ENCODE data around the gene NDUFS4.
"Not testable (repeated sequence)": the region's sequence is repeated elsewhere in the genome, so short reads cannot be mapped to it uniquely, and the experiment has no call there.

NDUFS4 gene

DNA sequence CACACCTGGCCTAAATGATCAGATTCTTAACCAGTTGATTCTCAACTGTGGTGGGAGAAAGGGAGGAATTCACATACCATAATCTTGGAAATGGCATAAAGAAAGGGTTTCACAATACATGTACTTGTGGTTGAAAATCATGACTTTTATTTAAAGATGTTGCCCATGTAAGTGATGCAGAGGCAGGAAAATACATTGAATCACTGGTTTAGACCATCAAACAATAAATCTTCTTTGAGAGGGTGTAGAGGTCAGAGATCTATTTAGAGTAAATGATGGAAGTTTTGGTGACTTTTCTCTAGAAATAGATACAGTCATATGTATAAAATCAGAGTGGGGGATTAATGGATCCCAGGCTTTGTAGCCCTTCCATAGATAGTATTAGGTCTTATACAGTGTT, 15.4 kb downstream of the NDUFS4 start:
- DNase-seq (ENCODE audit: low read depth): no peak

DNA sequence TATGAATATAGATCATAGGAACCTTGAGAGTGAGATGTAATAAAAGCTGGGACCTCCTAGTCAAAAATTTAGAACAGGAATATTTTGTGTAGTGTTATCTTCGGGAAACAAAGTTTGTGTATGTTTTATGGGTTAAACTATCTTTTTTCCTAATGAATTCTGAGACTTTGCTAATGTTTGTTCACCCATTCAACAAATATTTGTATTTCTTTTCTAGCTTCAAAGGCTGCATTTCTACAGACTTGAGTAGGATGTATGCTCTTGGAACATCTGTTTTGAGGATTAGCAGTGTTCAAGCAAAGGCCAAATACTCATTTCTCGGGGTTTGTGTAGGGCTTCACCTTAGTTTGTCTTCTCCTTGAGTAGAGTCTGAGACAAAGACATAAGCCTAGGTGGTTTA, 16.2 kb downstream of the NDUFS4 start:
- DNase-seq (ENCODE audit: low read depth): no peak

DNA sequence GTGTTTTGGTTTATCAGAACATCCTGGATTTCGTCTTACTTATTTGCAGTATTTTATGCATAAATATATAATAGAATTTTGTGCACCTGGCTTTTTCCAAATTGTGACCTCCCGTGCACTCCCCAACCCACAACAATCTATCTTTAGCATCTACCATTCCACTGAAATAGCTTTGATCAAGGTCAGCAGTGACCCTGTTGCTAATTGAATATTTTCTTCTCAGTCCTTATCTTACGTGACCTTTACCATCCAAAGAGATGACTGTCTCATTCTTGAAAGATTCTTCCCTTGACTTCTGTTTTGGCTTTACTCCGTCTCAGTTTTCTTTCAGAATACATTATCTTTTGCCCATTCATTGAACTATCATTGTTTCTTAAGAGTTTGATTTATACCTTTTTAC, 18.4 kb downstream of the NDUFS4 start:
- no peak for DNase-seq (ENCODE audit: low read depth)

DNA sequence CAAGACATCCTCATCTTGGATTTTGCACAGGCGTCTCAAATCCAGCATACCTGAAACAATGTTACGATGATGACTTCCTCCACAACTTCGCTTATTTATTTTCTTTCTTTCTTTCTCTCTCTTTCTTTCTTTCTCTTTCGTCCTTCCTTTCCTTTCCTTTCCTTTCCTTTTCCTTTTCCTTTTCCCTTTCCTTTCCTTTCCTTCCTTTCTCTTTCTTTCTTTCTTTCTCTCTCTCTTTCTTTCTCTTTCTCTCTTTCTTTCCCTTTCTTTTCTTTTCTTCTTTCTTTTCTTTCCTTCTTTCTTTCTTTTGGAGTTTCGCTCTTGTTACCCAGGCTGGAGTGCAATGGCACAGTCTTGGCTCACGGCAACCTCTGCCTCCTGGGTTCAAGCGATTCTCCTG, 20.1 kb downstream of the NDUFS4 start:
- no peak for DNase-seq (ENCODE audit: low read depth)

DNA sequence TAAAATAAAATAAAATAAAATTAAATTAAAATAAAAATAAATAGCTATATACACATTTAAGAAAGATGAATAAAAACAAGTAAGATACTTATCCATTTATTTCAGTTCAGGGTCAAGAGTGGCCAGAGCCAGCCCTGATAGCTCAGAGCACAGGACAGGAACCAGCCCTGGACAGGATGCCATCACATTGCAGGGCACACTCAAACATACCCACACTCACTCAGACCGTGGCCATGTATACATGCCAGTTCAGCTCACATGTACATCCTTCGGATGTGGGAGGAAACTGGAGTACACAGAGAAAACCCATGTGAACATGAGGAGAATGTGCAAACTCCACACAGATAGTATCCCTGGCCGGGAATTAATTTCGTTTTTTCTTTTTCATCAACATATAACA, 21.8 kb downstream of the NDUFS4 start:
- DNase-seq (ENCODE audit: low read depth): no peak

DNA sequence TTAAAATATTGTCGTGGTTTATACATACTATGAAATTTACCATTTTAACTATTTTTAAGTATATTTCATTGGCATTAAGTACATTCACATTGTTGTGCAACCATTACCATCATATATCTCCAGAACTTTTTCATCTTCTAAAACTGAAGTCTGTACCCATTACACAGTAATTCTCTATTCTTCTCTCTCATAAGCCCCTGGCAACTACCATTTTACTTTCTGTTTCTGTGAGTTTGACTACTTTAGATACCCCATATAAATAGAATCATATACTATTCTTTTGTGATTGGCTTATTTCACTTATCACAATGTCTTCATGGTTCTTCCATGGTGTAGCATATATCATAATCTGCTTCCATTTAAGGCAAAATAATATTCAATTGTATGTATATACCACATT, 30.3 kb downstream of the NDUFS4 start:
- no peak for DNase-seq (ENCODE audit: low read depth)

DNA sequence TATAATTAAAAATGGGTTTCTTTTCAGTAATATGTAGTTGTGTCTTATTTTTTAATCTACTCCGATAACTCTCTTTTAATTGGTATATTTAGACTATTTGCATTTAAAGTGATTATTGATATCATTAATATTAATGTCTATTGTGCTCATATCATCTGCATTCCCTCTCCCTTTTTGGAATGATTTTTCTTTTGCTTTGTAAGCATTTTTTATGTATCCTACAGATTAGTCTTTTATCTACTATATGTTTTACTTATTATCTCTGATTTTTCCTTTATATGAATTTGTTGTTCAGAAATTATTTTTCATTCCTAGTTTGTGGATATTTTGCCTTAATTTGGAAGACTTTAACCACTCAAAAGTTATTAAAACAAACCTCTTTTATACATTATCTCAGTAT, 34.0 kb downstream of the NDUFS4 start:
- no peak for DNase-seq (ENCODE audit: low read depth)

DNA sequence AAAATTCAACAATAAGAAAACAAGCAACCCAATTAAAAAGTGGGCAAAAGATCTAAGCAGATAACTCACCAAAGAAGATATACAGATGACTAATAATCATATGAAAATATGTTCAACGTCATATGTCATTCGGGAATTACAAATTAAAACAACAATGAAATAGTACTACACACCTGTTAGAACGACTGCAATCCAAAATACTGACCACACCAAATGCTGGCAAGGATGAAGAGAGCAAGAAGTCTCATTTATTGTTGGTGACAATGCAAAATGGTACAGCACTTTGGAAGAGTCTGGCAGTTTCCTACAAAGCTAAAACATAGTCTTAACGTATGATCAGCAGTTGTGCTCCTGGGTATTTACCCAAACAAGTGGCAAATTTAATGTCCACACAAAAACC, 37.5 kb downstream of the NDUFS4 start:
- no peak for DNase-seq (ENCODE audit: low read depth)

DNA sequence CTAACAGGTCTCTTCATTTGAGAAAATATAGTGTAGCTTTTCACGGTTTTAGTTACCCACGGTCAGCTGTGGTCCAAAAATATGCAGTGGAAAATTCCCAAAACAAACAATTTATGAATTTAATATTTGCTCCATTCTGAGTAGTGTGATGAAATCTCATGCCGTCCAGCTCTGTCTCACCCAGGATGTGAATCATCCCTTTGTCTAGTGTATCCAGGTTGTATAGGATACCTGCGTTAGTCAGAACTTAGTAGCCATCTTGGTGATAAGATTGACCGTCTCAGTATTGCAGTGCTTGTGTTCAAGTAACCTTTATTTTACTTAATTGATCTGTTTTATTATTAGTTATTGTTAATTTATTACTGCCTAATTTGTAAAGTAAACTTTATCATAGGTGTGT, 41.1 kb downstream of the NDUFS4 start:
- DNase-seq (ENCODE audit: low read depth): no peak

DNA sequence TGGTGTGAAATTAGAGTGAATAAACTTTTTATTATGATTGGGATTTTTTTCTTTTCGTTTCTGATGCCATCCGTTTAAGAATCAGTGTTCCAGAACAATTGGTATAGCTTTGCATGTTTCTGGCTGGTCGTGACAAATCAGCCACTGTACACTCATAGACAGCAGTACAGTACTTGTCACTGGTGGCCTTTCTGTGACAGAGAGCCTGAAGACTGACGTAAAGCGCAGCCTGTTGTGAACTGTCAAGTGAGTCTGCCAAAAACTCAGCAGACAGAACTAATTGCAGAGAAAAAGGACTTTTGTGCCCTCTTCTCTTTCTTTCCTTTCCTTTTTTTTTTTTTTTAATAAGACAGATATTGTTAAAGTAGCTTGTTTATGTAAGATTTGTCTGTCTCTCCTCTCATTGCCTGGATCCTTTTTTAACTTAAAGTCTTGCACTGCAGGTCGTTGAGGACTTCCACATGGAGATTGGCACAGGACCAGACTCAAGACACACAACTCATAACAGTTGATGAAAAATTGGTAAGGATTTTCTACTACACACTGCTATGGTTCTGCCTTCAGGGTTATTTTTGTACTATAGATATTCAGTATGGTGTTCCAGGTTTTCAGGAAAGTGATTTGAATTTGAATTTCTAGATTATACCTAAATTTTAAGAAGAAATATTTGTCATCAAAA, 42.7 kb downstream of the NDUFS4 start:
- DNase-seq (ENCODE audit: low read depth): no peak

DNA sequence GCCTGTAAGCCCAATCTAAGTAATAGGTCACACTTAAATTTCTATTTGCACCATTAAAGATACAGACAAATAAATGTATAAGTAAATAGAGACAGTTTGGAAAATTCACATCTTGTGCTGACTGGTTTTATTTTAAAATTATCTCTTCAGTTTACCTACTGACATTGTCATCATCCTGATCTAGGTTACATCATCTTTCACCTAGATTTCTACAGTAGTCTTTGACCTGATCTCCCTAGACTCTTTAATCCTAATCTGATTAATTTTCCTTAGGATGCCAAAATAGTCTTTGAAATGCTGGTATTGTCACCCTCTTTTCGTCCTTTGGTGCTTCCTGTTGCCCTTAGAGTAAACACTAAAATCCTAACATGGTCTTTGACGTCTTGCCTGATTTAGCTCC, 43.9 kb downstream of the NDUFS4 start:
- DNase-seq (ENCODE audit: low read depth): no peak

DNA sequence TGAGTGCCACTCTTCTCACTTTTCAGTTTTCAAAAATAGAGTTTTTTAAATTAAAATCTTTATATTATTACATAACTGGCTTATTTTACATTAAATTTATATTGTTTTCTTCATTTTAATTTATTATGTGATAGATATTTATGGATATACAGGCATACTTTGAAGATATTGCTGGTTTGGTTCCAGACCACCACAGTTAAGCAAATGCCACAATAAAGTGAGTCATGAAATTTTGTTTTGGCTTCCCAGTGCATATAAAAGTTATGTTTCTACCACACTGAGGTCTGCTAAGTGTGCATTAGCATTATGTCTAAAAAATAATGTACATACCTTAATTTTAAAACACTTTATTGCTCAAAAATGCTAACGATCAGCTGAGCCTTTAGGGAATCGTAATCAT, 47.4 kb downstream of the NDUFS4 start:
- DNase-seq (ENCODE audit: low read depth): no peak

DNA sequence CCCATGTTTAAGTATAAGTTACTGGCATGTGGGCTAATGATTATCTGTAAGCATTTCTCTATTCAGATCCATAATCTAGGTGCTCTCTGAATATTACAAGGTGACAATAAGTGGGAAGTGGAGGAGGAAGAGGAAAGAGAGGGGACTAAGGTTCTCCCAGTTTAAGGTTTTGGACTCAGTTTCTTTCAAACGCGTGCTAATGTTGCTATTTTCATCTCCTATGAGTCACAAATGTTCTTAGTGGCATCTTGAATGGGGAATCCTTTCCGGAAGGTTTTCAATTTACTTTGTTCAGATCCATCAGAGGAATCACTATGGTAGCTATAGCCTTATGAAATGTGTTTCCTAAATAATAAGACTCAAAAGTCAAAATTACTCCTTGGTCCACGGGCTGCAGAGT, 48.5 kb downstream of the NDUFS4 start:
- not testable (repeated sequence) for DNase-seq (ENCODE audit: low read depth)

DNA sequence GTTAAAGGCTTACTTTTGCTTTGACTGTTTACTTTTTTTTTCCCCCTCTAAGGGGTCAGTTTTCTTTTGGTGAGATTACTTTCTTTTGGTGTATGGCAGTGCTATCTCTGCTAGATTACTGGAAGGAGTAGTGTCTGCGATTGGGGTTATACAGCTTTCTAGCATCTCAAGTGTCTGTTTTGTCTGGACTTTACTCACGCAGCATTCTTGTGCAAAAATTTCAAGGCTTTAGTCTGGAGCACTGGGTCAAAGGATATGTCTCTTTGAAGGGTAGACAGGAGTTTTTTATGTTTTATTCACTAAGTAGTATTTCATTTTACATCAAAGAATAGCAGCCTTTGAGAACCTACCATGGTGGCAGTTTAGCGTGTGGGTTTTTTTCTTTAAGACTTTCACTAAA, 52.6 kb downstream of the NDUFS4 start:
- no peak for DNase-seq (ENCODE audit: low read depth)

DNA sequence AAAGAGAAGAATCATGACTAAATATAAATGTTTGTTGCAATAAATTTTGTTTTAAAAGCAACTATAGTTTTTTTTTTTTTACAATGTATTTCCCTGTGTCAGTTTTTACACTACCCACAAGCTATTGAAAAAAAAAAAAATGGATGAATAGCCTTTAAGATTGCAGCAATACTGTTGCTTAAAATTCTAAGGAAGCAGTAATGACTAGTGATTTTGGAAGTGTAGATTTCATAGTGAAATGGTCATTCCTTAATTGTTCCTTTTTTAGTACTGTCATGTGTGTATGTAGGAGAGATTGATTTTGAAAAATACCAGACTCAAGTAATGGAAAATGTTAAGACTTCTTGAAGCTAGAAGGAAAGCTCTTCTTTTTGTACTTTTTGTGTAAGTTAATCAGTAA, 53.1 kb downstream of the NDUFS4 start:
- DNase-seq (ENCODE audit: low read depth): no peak

DNA sequence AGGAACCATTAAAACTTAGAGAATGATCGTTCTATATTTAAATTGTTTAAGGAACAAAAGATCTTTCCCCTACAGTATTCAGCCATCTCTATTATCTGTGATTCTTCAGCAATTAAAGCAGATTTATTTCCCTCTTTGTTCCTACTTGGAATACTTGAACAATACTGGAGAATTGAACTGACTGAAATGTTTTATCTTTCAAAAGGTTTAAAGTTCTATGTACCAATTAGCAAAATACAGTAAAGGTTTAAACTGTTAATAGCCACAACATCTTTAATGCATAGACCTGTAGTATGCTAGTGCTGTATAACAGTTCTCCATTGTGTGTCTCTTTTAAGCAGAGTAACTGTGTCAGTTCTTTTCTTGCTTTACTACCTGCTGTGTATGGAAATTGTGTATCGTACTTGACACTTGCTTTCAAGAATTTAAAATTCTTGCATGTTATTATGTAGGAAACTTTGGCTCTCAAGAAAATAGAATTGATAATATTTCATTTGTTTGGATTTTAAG, 54.0 kb downstream of the NDUFS4 start:
- DNase-seq (ENCODE audit: low read depth): no peak

DNA sequence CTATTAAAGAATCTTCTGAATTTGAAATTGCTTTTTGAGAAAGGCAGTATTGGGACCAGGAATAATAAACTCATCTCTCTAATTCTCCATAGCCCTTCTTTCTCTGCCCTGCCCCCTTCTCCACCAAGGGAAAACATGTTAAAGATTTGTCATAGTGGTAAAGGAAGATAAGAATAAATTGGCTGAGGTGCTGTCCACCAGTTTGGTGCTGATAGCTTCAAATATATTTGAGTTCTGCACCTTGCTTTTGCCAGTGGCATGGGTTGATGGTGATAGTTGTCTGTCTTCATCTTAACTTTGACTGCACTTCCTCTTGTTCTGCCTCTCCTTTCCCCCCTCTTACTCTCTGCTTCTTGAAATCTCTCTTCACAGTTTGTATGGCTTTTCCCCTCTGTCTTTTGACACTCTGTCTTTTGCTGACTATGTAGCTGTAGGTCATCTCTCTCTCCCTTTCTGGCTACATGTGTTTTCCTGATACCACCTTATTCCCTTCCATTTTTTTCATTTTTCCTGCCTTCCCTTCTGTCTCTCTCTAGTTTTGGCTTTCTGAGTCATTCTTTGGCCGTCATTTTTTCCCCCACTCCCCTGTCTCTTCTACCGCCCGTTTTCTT, 56.6 kb downstream of the NDUFS4 start:
- DNase-seq (ENCODE audit: low read depth): no peak

DNA sequence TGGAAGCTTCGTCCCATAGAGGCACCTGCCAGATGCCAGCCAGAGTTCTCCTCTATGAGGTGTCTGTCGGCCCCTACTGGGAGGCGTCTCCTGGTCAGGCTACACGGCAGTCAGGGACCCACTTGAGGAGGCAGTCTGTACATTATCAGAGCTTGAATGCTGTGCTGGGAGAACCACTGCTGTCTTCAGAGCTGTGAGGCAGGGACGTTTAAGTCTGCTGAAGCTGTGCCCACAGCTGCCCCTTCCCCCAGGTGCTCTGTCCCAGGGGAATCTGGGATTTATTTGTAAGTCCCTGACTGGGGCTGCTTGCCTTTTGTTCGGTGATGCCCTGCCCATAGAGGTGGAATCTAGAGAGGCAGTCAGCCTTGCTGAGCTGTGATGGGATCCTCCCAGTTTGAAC, 70.8 kb downstream of the NDUFS4 start:
- no peak for DNase-seq (ENCODE audit: low read depth)

DNA sequence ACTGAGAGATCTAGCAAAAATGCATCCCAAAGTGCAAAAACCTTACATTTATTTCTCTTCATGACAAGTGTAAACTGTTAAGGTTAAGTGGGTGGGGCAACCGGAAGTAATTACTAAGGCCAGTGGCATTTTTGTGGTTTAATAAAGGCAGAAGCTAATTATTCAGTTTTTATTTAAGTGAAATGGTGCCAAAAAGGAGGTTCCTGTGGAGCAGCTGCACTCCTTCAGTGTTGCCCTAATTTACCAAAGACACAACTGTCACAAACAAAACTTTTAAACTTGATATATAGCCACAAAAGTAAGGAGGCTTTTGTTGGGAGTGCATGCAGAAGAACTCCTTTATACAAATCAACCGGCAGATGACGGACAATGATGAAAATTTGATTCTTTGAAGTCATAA, 81.6 kb downstream of the NDUFS4 start:
- no peak for DNase-seq (ENCODE audit: low read depth)

DNA sequence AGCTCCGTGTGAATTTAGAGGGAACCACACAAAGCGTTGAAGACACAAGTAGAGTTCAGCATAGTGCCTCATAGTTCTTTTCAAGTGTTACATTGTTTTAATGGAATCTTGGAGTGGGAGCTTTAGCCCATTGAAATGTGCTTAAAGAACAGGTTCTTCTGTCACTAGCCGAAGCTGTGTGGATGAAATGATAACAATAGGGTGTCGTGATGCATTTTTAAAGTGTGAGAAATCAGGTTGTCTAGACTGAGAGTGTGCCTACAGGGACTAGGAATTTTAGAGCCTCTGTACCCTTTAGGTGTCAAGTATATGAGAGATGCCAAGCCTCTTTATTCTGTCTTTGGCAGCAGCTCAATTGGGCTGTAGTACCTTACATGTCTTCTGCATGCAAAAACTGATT, 83.0 kb downstream of the NDUFS4 start:
- DNase-seq (ENCODE audit: low read depth): no peak

DNA sequence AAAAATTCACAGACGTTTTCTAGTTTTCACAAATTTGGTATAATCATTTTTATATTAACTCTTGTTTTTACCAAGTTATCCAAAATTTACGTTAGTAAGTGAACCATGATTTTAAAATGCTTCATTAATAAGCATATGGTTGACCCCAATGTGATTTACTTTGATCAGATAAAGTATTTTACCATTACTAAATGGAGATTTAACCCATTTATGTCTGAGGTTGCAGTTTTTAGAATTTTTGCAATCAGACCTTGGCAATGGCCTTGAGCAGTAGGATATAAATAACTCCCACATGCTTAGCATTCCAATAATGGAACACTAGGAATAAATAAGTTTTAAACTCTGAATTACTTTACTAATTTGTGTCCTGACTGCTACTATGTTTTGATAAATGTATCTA, 84.6 kb downstream of the NDUFS4 start:
- DNase-seq (ENCODE audit: low read depth): no peak

DNA sequence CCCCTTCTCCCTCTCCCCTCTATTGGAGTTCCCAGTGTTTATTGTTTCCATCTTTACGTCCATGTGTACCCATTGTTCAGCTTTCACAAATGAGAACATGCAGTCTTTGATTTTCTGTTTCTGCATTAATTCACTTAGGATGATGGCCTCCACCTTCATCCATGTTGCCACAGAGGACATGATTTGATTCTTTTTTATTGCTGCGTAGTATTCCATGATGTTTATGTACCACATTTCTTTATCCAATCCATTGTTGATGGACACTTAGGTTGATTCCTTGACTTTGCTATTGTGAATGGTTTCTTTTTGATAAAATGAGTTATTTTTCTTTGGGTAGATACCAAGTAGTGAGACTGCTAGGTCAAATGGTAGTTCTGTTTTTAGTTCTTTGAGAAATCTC, 88.9 kb downstream of the NDUFS4 start:
- no peak for DNase-seq (ENCODE audit: low read depth)

DNA sequence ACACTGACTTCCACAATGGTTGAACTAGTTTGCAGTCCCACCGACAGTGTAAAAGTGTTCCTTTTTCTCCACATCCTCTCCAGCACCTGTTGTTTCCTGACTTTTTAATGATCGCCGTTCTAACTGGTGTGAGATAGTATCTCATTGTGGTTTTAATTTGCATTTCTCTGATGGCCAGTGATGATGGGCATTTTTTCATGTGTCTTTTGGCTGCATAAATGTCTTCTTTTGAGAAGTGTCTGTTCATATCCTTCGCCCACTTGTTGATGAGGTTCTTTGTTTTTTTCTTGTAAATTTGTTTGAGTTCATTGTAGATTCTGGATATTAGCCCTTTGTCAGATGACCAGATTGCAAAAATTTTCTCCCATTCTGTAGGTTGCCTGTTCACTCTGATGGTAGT, 100.1 kb downstream of the NDUFS4 start:
- not testable (repeated sequence) for DNase-seq (ENCODE audit: low read depth)

DNA sequence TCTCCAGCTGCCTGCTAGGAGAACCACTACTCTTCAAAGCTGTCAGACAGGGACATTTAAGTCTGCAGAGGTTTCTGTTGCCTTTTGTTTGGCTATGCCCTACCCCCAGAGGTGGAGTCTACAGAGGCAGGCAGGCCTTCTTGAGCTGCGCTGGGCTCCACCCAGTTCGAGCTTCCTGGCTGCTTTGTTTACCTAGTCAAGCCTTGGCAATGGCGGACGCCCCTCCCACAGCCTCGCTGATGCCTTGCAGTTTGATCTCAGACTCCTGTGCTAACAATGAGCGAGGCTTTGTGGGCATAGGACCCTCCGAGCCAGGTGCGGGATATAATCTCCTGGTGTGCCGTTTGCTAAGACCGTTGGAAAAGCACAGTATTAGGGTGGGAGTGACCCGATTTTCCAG, 104.9 kb downstream of the NDUFS4 start:
- DNase-seq (ENCODE audit: low read depth): not testable (repeated sequence)
